ENCODE results near the gene UBLCP1.

GRCh38 chr5:159252195-159252594 is 10.9 kb upstream of the UBLCP1 start:
- no peak for TF ChIP-seq POLR2A (IDR thresholded peaks at IDR 0.05)
- TF ChIP-seq CTCF (IDR thresholded peaks at IDR 0.05), result no peak
